ENCODE results near the gene NELFCD.

Gene NELFCD

DNA sequence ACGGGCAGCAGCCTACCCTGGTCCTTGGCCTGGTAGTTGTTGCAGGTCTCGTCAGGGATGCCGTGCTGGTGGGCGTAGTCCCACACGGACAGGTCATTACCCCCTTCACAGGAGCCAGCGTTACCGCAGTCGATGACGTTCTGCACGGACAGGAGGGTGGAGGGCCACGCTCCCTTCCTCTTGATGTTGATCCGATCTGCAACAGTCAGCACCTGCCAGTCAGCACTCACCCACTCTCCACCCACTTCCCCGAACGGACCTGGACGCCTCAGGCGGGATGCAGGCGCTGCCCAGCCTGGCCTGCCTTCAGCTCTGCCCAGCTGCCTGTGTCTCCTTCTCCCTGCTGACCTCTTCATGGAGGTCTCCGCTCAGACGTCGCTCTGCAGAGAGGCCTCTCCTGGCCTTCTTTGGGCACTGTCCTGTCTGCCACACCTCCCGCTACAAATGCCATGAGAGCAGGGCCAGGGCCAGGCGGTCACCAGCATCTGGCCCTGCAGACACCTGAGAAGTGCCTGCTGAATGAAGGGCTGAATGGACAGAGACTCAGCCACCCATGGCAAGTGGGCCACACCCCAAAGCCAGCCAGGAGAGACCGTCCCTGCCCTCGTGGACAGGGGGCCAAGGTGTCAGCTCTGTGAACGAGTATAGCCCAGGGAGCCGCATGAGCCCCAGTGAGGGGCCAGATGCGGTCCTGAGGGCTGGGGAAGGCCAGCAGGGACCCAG is 20.6 kb downstream of the NELFCD start:
- no peak overlapping the region for H3K4me3 ChIP-seq (ENCODE audit: low read length)
- TF ChIP-seq CTCF (conservative IDR thresholded peaks at IDR 0.05; ENCODE audit: low read depth, low read length), result no peak
- no peak for DNase-seq (ENCODE audit: low read depth)

DNA sequence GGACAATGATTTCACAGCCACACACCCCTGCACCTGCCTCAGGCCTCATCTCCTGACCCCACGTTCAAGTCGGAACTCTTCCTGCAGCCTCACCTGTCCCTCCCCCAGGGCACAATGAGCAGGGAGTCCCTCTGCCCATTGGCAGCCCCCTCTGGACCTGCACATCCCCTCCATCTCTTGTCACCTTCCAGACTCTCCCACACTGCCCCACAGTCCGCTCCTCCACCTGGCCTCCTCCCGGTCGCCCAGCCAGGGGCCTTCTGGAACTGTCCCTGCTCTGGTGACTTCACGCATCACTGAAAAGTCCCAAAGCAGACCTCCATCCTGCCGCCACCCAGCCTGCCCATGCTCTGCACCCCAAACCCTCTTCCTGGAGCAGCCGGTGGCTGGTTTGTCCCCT is 21.3 kb downstream of the NELFCD start:
- no peak overlapping the region for H3K4me3 ChIP-seq (ENCODE audit: low read length)
- TF ChIP-seq CTCF (conservative IDR thresholded peaks at IDR 0.05; ENCODE audit: low read depth, low read length), result no peak
- no peak for DNase-seq (ENCODE audit: low read depth)

DNA sequence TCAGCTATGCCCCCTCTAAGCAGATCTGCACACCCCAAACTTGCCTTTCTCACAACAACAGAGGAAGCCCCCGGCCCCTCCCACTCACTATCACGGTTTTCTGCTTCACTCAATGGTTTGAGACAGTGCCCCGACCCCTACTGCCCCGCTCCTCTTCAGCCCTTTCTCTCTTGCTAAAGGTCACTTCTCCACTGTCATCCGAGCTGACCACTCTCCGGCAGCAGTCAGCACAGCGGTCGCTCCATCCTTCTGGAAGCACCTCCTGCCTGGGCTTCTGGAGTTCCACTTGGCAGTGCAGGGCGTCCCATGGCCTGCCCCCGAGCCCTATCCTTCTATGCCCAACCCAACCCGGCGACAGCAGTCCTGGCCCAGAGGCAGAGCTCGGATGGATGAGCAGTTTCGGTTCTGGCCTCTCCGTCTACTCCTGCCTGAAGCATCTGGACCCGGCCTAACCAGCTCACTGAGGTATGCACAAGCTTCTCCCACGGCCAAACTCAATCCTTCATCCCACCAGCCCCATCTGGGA is 21.9 kb downstream of the NELFCD start:
- TF ChIP-seq CTCF (conservative IDR thresholded peaks at IDR 0.05; ENCODE audit: low read depth, low read length), result no peak
- no peak for DNase-seq (ENCODE audit: low read depth)
- no peak overlapping the region for H3K4me3 ChIP-seq (ENCODE audit: low read length)

- TF ChIP-seq CTCF (conservative IDR thresholded peaks at IDR 0.05; ENCODE audit: low read depth, low read length), result no peak
- no peak overlapping the region for H3K4me3 ChIP-seq (ENCODE audit: low read length)
- no peak for DNase-seq (ENCODE audit: low read depth)
Measured at GRCh38 chr20:59003836-59004492, 22.9 kb downstream of the NELFCD start.

DNA sequence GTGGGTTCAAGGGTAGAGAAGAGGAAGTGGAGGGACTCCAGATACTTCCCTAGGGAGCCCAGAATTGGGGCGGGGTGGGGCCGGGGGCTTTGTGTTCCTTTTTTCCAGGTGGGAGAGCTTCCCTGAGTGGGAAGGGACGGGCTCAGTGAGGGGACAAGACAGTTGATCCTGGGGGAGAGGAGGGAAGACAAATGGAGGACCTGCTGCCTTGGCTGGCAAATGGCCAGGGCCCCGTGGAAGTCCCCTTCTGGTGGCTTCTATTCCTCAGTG is 23.4 kb downstream of the NELFCD start:
- TF ChIP-seq CTCF (conservative IDR thresholded peaks at IDR 0.05; ENCODE audit: low read depth, low read length), result no peak
- DNase-seq (ENCODE audit: low read depth), result no peak
- H3K4me3 ChIP-seq (ENCODE audit: low read length), result no peak overlapping the region

- no peak overlapping the region for H3K4me3 ChIP-seq (ENCODE audit: low read length)
- DNase-seq (ENCODE audit: low read depth), result no peak
- no peak for TF ChIP-seq CTCF (conservative IDR thresholded peaks at IDR 0.05; ENCODE audit: low read depth, low read length)
Measured at GRCh38 chr20:59004763-59005522, 23.9 kb downstream of the NELFCD start.

Measured in retinal pigment epithelial cell (primary cell).